PC-3 (cell line): ENCODE results near the gene GFM2. TPM values are rescaled to one million over a fixed set of nuclear protein-coding genes. Genes with fewer than 3 reads are reported as not detected.

ENCODE experiments used
- ATAC-seq: fragments of 200-7000 bp; cut with Tn5 transposase; 2 replicates; pipeline ENCODE4 v1.9.1; 2020; ENCODE audit warnings: mild to moderate bottlenecking, moderate library complexity
- BruUV-seq: library from RNA; stranded (reverse); fragments of 400-500 nt; replicated peaks from 2 replicates; lab custom pipeline; 2021; lab: Mats Ljungman, UMichigan
- CTCF ChIA-PET: fragments of 300-600 bp; sonication (Branson Sonifier 250); formaldehyde crosslinking; loops from one replicate; lab custom pipeline; 2022; ENCODE audit warnings: antibody characterized with exemption; lab: Charles Lee
- POLR2A ChIA-PET: fragments of 300-600 bp; sonication (Branson Sonifier 250); formaldehyde crosslinking; loops from one replicate; lab custom pipeline; 2022; ENCODE audit warnings: antibody characterized with exemption; ENCODE audit not compliant: unreplicated experiment; lab: Charles Lee
- DNase-seq: peaks from one replicate; pipeline ENCODE4 v3.0.0-alpha.2; 2015
- H2AFZ ChIP-seq: fragments of 300-600 bp; sonication (generic); 2 replicates; pipeline ENCODE4 v1.6.0; 2016; ENCODE audit warnings: antibody characterized with exemption, low read length
- H3F3A ChIP-seq: fragments of 300-600 bp; sonication (generic); one replicate; pipeline ENCODE4 v1.6.0; 2017; ENCODE audit warnings: antibody characterized with exemption, low read length, control low read depth, mild to moderate bottlenecking; ENCODE audit not compliant: unreplicated experiment
- H3K27ac ChIP-seq: fragments of 300-600 bp; sonication (generic); 2 replicates; pipeline ENCODE4 v1.5.1; 2016; ENCODE audit warnings: mild to moderate bottlenecking, low read length
- H3K27me3 ChIP-seq: fragments of 300-600 bp; sonication (generic); 2 replicates; pipeline ENCODE4 v1.6.1; 2016; ENCODE audit warnings: low read length, mixed read lengths
- H3K36me3 ChIP-seq: fragments of 300-600 bp; sonication (generic); 2 replicates; pipeline ENCODE4 v1.6.1; 2016; ENCODE audit warnings: low read depth, mixed run types, low read length, mixed read lengths
- H3K4me1 ChIP-seq: fragments of 300-600 bp; sonication (generic); 2 replicates; pipeline ENCODE4 v1.5.1; 2016; ENCODE audit warnings: low read length; ENCODE audit not compliant: insufficient read depth
- H3K4me2 ChIP-seq: fragments of 300-600 bp; sonication (generic); 2 replicates; pipeline ENCODE4 v1.6.0; 2016; ENCODE audit warnings: low read length
- H3K4me3 ChIP-seq: fragments of 300-600 bp; sonication (generic); 2 replicates; pipeline ENCODE4 v1.5.1; 2016; ENCODE audit warnings: mild to moderate bottlenecking, low read length, mixed read lengths
- H3K79me2 ChIP-seq: fragments of 300-600 bp; sonication (generic); 2 replicates; pipeline ENCODE4 v1.6.1; 2017; ENCODE audit warnings: low read length, mixed read lengths
- H3K9ac ChIP-seq: fragments of 300-600 bp; sonication (generic); 2 replicates; pipeline ENCODE4 v1.6.0; 2016; ENCODE audit warnings: mild to moderate bottlenecking, low read length
- H3K9me2 ChIP-seq: fragments of 300-600 bp; sonication (generic); replicated peaks from 2 replicates; pipeline ENCODE4 v1.6.1; 2016; ENCODE audit warnings: mixed run types, low read length, mixed read lengths
- H3K9me3 ChIP-seq: fragments of 300-600 bp; sonication (generic); 2 replicates; pipeline ENCODE4 v1.6.1; 2016; ENCODE audit warnings: low read length, mixed read lengths
- H4K20me1 ChIP-seq: fragments of 300-600 bp; sonication (generic); 2 replicates; pipeline ENCODE4 v1.6.1; 2016; ENCODE audit warnings: low read length, mixed read lengths
- EZH2 ChIP-seq: fragments of 300-600 bp; sonication (generic); IDR thresholded peaks from one replicate; pipeline ENCODE4 v1.6.1; 2017; ENCODE audit warnings: antibody characterized with exemption, mild to moderate bottlenecking, low read length; ENCODE audit not compliant: unreplicated experiment
- EZH2phosphoT487 ChIP-seq: fragments of 300-600 bp; sonication (generic); IDR thresholded peaks from 2 replicates; pipeline ENCODE4 v1.6.1; 2018; ENCODE audit warnings: mild to moderate bottlenecking, antibody characterized with exemption, low read length, borderline replicate concordance
- intact Hi-C: fragments of 100-400 bp; cut with micrococcal nuclease; formaldehyde crosslinking; loops from 2 replicates; pipeline ENCODE4 v1.9.0; 2023
- total RNA-seq: library from RNA; depleted of rRNA; stranded (reverse); fragments of >200 nt; gene quantifications from 2 replicates; pipeline ENCODE4 v1.2.3, GENCODE V29; 2014
- TF ChIP-seq, protein P1 (sequence below): fragments of 300-600 bp; sonication (generic); conservative IDR thresholded peaks from 2 replicates; pipeline ENCODE4 v1.5.1; 2017; ENCODE audit warnings: antibody characterized with exemption, low read depth, mild to moderate bottlenecking, low read length

Gene GFM2
- total RNA-seq, 1 experiment from 2014 or later: 36.8 TPM

- no peaks in the 10 kb centered on the region for H3K79me2 ChIP-seq
- no peak overlapping the region; the same call in 1 of the 2 replicates for H3K4me2 ChIP-seq
- intact Hi-C loops: no loop called here
- peak; percentile 93 for ATAC-seq
- no peaks in the 10 kb centered on the region for H3K27me3 ChIP-seq
- BruUV-seq: no TSS peak
- peaks cover 15% of the 10 kb centered on the region for H3K36me3 ChIP-seq
- TF ChIP-seq EZH2phosphoT487: no peak
- no peak for TF ChIP-seq EZH2
- TF ChIP-seq, protein P1, sequence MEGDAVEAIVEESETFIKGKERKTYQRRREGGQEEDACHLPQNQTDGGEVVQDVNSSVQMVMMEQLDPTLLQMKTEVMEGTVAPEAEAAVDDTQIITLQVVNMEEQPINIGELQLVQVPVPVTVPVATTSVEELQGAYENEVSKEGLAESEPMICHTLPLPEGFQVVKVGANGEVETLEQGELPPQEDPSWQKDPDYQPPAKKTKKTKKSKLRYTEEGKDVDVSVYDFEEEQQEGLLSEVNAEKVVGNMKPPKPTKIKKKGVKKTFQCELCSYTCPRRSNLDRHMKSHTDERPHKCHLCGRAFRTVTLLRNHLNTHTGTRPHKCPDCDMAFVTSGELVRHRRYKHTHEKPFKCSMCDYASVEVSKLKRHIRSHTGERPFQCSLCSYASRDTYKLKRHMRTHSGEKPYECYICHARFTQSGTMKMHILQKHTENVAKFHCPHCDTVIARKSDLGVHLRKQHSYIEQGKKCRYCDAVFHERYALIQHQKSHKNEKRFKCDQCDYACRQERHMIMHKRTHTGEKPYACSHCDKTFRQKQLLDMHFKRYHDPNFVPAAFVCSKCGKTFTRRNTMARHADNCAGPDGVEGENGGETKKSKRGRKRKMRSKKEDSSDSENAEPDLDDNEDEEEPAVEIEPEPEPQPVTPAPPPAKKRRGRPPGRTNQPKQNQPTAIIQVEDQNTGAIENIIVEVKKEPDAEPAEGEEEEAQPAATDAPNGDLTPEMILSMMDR: no peak
- peaks cover 19% of the 10 kb centered on the region for H3K4me1 ChIP-seq
- H3K9ac ChIP-seq: no peak overlapping the region
- H3K27ac ChIP-seq: peak overlapping the region; percentile 22; the same call in 1 of the 2 replicates
- no peaks in the 10 kb centered on the region for H3K9me2 ChIP-seq
- no peaks in the 10 kb centered on the region for H3F3A ChIP-seq
- peak; percentile 58 for DNase-seq
- no peaks in the 10 kb centered on the region for H4K20me1 ChIP-seq
- POLR2A ChIA-PET: no interaction called here
- H2AFZ ChIP-seq: no peak overlapping the region
- CTCF ChIA-PET: interaction anchor here (0.7 kb wide), 1 partner anchor 26 kb away, joined by 3 read pairs; no protein-coding TSS in a partner anchor
- H3K9me3 ChIP-seq: no peaks in the 10 kb centered on the region
- H3K4me3 ChIP-seq: no peak overlapping the region
Observed at GRCh38 chr5:74738406-74738805, 28.5 kb downstream of the GFM2 start.

GRCh38 chr5:74736759-74737158 lies 30.2 kb downstream of the GFM2 start:
- H3K4me1 ChIP-seq: peaks cover 19% of the 10 kb centered on the region
- ChIA-PET POLR2A (no interaction called here), CTCF (no interaction called here)
- H3K27me3 ChIP-seq: no peaks in the 10 kb centered on the region
- H3K79me2 ChIP-seq: no peaks in the 10 kb centered on the region
- H3K4me3 ChIP-seq: no peak overlapping the region
- no peaks in the 10 kb centered on the region for H3F3A ChIP-seq
- H3K9me2 ChIP-seq: no peaks in the 10 kb centered on the region
- BruUV-seq: no TSS peak
- DNase-seq: no peak
- no peaks in the 10 kb centered on the region for H3K9me3 ChIP-seq
- H2AFZ ChIP-seq: no peak overlapping the region
- no peak for ATAC-seq
- no peaks in the 10 kb centered on the region for H4K20me1 ChIP-seq
- H3K36me3 ChIP-seq: peaks cover 15% of the 10 kb centered on the region
- no peak overlapping the region for H3K4me2 ChIP-seq
- no peak for TF ChIP-seq EZH2phosphoT487
- TF ChIP-seq, protein P1: no peak
- TF ChIP-seq EZH2: no peak
- H3K27ac ChIP-seq: no peak overlapping the region
- intact Hi-C loops: no loop called here
- no peak overlapping the region for H3K9ac ChIP-seq

GRCh38 chr5:74725331-74725730 lies 41.6 kb downstream of the GFM2 start:
- POLR2A ChIA-PET: no interaction called here

More at GRCh38 chr5:74725331-74725730, 41.6 kb downstream of the GFM2 start:
- Histone ChIP-seq H3K36me3 (peaks cover 10% of the 10 kb centered on the region; the same call in 1 of the 2 replicates), H3K4me3 (no peak overlapping the region), H3K9me3 (no peaks in the 10 kb centered on the region), H3K4me2 (no peak overlapping the region), H3K27ac (no peak overlapping the region), H3K9ac (no peak overlapping the region), H3K27me3 (no peaks in the 10 kb centered on the region), H4K20me1 (no peaks in the 10 kb centered on the region), H2AFZ (no peak overlapping the region), H3K79me2 (no peaks in the 10 kb centered on the region), H3F3A (no peaks in the 10 kb centered on the region), H3K4me1 (no peaks in the 10 kb centered on the region), H3K9me2 (no peaks in the 10 kb centered on the region)
- CTCF ChIA-PET: no interaction called here
- DNase-seq (no peak), ATAC-seq (no peak)
- BruUV-seq: no TSS peak
- intact Hi-C loops: loop anchor here (5.0 kb wide), 1 partner anchor 37 kb away; no protein-coding TSS in a partner anchor
- TF ChIP-seq, protein P1: no peak
- TF ChIP-seq EZH2: no peak
- TF ChIP-seq EZH2phosphoT487: no peak
